ENCODE data around the gene PTPMT1.

PTPMT1 gene

GRCh38 chr11:47616726-47617416 is 51.5 kb downstream of the PTPMT1 start:
- H3K9me3 Mint-ChIP-seq, result no peaks in the 10 kb centered on the region
- TF ChIP-seq CTCF (IDR thresholded peaks at IDR 0.05), result peak; percentile 72
- H3K27ac Mint-ChIP-seq, result no peak overlapping the region
- H3K4me3 Mint-ChIP-seq, result no peak overlapping the region
- peak; percentile 39 for DNase-seq
- no peaks in the 10 kb centered on the region for H3K4me1 Mint-ChIP-seq
- H3K27me3 Mint-ChIP-seq (ENCODE audit: low read depth, poor library complexity), result no peaks in the 10 kb centered on the region
- peaks cover 12% of the 10 kb centered on the region for H3K36me3 Mint-ChIP-seq (ENCODE audit: low read depth)

DNA sequence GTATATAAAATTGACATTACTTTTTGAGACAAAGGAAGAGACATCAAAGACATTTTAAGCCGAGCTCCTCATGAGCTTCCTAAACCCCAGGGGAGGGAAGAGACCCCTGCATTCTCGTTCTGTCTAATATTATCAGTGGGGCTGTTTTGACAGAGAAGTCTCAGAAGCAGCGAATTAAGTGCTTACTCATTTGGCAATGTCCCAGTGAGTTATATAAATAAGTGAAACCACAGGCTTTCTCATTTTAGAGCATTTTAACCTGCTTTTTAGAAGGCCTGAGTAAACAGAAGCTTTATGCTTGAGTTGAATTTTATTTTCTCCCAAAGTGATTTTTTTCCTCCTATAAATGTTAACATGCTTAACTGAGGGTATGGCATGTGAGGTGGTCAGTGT is 52.0 kb downstream of the PTPMT1 start:
- no peak for TF ChIP-seq CTCF (IDR thresholded peaks at IDR 0.05)
- Mint-ChIP-seq H3K27me3 (ENCODE audit: low read depth, poor library complexity) (no peaks in the 10 kb centered on the region), H3K4me3 (no peak overlapping the region), H3K36me3 (ENCODE audit: low read depth) (peaks cover 14% of the 10 kb centered on the region), H3K27ac (peak overlapping the region; percentile 10), H3K9me3 (no peaks in the 10 kb centered on the region), H3K4me1 (no peaks in the 10 kb centered on the region)
- DNase-seq, result no peak

DNA sequence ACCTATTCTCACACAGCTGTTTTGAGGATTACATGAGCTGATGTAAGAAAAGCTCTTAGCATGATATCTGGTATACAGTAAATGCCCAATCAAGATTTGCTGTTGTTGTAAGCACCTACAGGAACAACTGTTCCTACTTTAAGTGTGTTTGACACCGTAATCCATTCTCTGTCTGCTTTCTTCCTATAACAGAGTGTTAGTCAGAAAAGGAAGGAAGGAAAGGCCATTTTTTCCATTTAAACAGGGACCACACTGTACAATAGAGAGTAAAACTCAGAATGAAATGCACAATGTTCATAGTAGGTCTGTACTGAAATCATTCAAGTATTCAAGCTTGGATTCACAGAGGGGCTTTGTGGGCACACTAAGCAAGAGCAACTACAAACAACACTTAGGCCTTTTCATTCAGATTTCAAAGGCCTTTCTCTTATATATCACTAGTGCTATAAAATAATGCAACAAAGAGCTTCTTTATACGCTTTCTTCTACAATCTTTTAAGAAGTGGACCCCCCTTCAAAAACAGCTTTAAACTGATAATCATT is 55.5 kb downstream of the PTPMT1 start:
- Mint-ChIP-seq H3K36me3 (ENCODE audit: low read depth) (peaks cover 34% of the 10 kb centered on the region), H3K9me3 (no peaks in the 10 kb centered on the region), H3K4me1 (no peaks in the 10 kb centered on the region), H3K4me3 (no peak overlapping the region), H3K27me3 (ENCODE audit: low read depth, poor library complexity) (no peaks in the 10 kb centered on the region), H3K27ac (no peak overlapping the region)
- no peak for DNase-seq
- TF ChIP-seq CTCF (IDR thresholded peaks at IDR 0.05), result no peak

All from nephron progenitor cell (in vitro differentiated cells).